ENCODE measurements around the gene CLDN6. TPM values are rescaled to one million over a fixed set of nuclear protein-coding genes. Genes with fewer than 3 reads are reported as not detected.

The CLDN6 gene
- total and polyA plus RNA-seq, 9 of the 15 experiments (the other 6 are each of a cell fraction or from before 2014, with no cell fraction given) = 0.22 to 0.75 (median 0.38) TPM; not detected in 3

DNA sequence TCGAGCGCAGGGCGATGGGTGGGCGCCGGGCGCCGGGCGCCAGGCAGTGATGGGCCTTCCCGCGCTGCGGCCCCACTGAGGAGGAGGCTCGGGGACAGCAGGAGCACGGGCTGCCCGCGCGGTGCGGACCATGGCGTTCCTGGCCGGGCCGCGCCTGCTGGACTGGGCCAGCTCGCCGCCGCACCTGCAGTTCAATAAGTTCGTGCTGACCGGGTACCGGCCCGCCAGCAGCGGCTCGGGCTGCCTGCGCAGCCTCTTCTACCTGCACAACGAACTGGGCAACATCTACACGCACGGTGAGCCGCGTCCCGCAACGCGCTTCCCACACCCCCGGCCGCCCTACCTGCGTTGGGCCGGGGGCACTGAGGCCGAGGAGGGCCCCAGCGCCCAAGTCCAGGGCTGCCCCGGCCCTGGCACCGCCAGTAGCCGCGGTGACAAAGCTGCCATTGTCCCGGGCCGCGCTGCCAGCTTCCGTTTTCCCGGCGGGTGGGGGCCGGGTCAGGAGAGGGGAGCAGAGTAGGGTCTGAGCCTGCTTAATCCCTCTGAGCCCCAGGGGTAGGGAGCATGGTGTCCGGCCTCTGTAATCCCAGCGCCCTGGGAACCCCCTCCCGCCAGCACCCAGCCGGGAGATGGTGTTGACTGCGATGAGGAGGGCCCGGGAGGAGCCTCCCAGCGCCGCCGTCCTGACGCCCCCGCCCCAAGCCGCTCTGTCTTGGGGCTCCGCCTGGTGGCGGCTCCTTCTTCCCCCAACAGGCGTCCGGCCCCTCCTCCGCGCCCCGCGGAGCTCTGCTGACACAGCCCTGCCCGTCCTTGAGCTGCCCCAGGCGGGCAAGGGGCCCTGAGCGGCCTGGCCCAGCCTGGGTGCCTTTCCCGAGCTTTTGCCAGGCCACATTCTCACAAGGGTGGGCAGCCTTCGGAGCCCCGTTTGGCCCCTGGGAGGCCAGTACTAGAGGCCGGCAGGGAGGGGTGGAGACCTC is 48.1 kb downstream of the CLDN6 start (continued):
- peak; percentile 67 for TF ChIP-seq RBFOX2 (IDR thresholded peaks at IDR 0.05; ENCODE audit: low read depth, low read length)
- no peak for TF ChIP-seq HDAC3 (IDR thresholded peaks at IDR 0.05; ENCODE audit: borderline replicate concordance, partially characterized antibody)
- 0 out of 2 replicates have a peak, but pooled peaks have one; percentile 33 for TF ChIP-seq TGIF2 (CRISPR knock-in tag; IDR thresholded peaks at IDR 0.05)
- TF ChIP-seq, protein P1, sequence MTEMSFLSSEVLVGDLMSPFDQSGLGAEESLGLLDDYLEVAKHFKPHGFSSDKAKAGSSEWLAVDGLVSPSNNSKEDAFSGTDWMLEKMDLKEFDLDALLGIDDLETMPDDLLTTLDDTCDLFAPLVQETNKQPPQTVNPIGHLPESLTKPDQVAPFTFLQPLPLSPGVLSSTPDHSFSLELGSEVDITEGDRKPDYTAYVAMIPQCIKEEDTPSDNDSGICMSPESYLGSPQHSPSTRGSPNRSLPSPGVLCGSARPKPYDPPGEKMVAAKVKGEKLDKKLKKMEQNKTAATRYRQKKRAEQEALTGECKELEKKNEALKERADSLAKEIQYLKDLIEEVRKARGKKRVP (CRISPR knock-in tag; IDR thresholded peaks at IDR 0.05) = 0 out of 2 replicates have a peak, but pooled peaks have one; percentile 19
- TF ChIP-seq FOXM1 (IDR thresholded peaks at IDR 0.05; ENCODE audit: low read depth) = no peak
- 0 out of 2 replicates have a peak, but pooled peaks have one; percentile 21 for TF ChIP-seq FOXM1 (CRISPR knock-in tag; IDR thresholded peaks at IDR 0.05; ENCODE audit: low read depth)
- TF ChIP-seq, protein P2, sequence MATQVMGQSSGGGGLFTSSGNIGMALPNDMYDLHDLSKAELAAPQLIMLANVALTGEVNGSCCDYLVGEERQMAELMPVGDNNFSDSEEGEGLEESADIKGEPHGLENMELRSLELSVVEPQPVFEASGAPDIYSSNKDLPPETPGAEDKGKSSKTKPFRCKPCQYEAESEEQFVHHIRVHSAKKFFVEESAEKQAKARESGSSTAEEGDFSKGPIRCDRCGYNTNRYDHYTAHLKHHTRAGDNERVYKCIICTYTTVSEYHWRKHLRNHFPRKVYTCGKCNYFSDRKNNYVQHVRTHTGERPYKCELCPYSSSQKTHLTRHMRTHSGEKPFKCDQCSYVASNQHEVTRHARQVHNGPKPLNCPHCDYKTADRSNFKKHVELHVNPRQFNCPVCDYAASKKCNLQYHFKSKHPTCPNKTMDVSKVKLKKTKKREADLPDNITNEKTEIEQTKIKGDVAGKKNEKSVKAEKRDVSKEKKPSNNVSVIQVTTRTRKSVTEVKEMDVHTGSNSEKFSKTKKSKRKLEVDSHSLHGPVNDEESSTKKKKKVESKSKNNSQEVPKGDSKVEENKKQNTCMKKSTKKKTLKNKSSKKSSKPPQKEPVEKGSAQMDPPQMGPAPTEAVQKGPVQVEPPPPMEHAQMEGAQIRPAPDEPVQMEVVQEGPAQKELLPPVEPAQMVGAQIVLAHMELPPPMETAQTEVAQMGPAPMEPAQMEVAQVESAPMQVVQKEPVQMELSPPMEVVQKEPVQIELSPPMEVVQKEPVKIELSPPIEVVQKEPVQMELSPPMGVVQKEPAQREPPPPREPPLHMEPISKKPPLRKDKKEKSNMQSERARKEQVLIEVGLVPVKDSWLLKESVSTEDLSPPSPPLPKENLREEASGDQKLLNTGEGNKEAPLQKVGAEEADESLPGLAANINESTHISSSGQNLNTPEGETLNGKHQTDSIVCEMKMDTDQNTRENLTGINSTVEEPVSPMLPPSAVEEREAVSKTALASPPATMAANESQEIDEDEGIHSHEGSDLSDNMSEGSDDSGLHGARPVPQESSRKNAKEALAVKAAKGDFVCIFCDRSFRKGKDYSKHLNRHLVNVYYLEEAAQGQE (IDR thresholded peaks at IDR 0.05; ENCODE audit: borderline replicate concordance) = peak; percentile 73; the same call in 1 of the 2 replicates
- TF ChIP-seq, protein P2 (CRISPR knock-in tag; IDR thresholded peaks at IDR 0.05; ENCODE audit: low read depth) = peak; percentile 58
- no peak for TF ChIP-seq ELF1 (tag; IDR thresholded peaks at IDR 0.05)
- TF ChIP-seq, protein P3, sequence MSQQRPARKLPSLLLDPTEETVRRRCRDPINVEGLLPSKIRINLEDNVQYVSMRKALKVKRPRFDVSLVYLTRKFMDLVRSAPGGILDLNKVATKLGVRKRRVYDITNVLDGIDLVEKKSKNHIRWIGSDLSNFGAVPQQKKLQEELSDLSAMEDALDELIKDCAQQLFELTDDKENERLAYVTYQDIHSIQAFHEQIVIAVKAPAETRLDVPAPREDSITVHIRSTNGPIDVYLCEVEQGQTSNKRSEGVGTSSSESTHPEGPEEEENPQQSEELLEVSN (IDR thresholded peaks at IDR 0.05; ENCODE audit: borderline replicate concordance in 1 of 2, extremely low read depth in 1 of 2, insufficient read depth in 1 of 2, insufficient read length in 1 of 2, low read depth in 1 of 2, low read length in 1 of 2, poor library complexity in 1 of 2, severe bottlenecking in 1 of 2) = peak in 1 of 2 experiments; percentile 13
- no peak for TF ChIP-seq ESRRB (CRISPR knock-in tag; IDR thresholded peaks at IDR 0.05; ENCODE audit: borderline replicate concordance)
- TF ChIP-seq SUPT5H (IDR thresholded peaks at IDR 0.05) = peak; percentile 64
- peak; percentile 80 for TF ChIP-seq FUS (optimal IDR thresholded peaks at IDR 0.05; ENCODE audit: low read depth, low read length)
- TF ChIP-seq MTA1 (IDR thresholded peaks at IDR 0.05; ENCODE audit: borderline replicate concordance) = no peak

Data from K562 (cell line).